ENCODE measurements around the gene POLN.

GRCh38 chr4:2168469-2169319 lies 73.2 kb downstream of the POLN start:
- TF ChIP-seq CTCF (IDR thresholded peaks at IDR 0.05), result no peak
- TF ChIP-seq POLR2A (IDR thresholded peaks at IDR 0.05), result no peak
- no peak for TF ChIP-seq EP300 (IDR thresholded peaks at IDR 0.05)

Measured in tibial nerve (tissue), 4 donors.